Measurements from ENCODE around the gene ANKRD35. TPM values are rescaled to one million over a fixed set of nuclear protein-coding genes. Genes with fewer than 3 reads are reported as not detected.

The ANKRD35 gene
- polyA plus RNA-seq, 1 donor: 0.93 TPM

- H3K27ac ChIP-seq (ENCODE audit: low read length): no peak overlapping the region
- no CpG with 5 or more reads among the region's 2 CpGs for WGBS (ENCODE audit: insufficient coverage, low lambda C conversion rate)
- H3K36me3 ChIP-seq (ENCODE audit: control insufficient read depth, insufficient read depth, low read length): no peaks in the 10 kb centered on the region
- no peak overlapping the region for H3K4me3 ChIP-seq (ENCODE audit: low read length)
- no peak for DNase-seq
- H3K27me3 ChIP-seq (ENCODE audit: control insufficient read depth, insufficient read depth, low read length): peaks cover 13% of the 10 kb centered on the region
- no peaks in the 10 kb centered on the region for H3K9me3 ChIP-seq (ENCODE audit: control insufficient read depth, low read depth, low read length)
- no peaks in the 10 kb centered on the region for H3K4me1 ChIP-seq (ENCODE audit: control insufficient read depth, insufficient read depth, low read length)
Observed at GRCh38 chr1:145878724-145879123, 6.9 kb downstream of the ANKRD35 start.

- Histone ChIP-seq H3K27ac (ENCODE audit: low read length) (no peak overlapping the region), H3K27me3 (ENCODE audit: control insufficient read depth, insufficient read depth, low read length) (peaks cover 14% of the 10 kb centered on the region), H3K9me3 (ENCODE audit: control insufficient read depth, low read depth, low read length) (no peaks in the 10 kb centered on the region), H3K4me1 (ENCODE audit: control insufficient read depth, insufficient read depth, low read length) (no peaks in the 10 kb centered on the region), H3K4me3 (ENCODE audit: low read length) (no peak overlapping the region), H3K36me3 (ENCODE audit: control insufficient read depth, insufficient read depth, low read length) (no peaks in the 10 kb centered on the region)
- no CpG with 5 or more reads among the region's 7 CpGs for WGBS (ENCODE audit: insufficient coverage, low lambda C conversion rate)
- DNase-seq: no peak
Observed at GRCh38 chr1:145877923-145878486, 7.7 kb downstream of the ANKRD35 start.

- Histone ChIP-seq H3K27me3 (ENCODE audit: control insufficient read depth, insufficient read depth, low read length) (peaks cover 32% of the 10 kb centered on the region), H3K4me3 (ENCODE audit: low read length) (no peak overlapping the region), H3K9me3 (ENCODE audit: control insufficient read depth, low read depth, low read length) (no peaks in the 10 kb centered on the region), H3K4me1 (ENCODE audit: control insufficient read depth, insufficient read depth, low read length) (peaks cover 4% of the 10 kb centered on the region), H3K27ac (ENCODE audit: low read length) (no peak overlapping the region), H3K36me3 (ENCODE audit: control insufficient read depth, insufficient read depth, low read length) (no peaks in the 10 kb centered on the region)
- no peak for DNase-seq
- WGBS (ENCODE audit: insufficient coverage, low lambda C conversion rate): no CpG with 5 or more reads among the region's 12 CpGs
Observed at GRCh38 chr1:145874646-145875045, 11.0 kb downstream of the ANKRD35 start.

GRCh38 chr1:145871994-145872924 is 13.4 kb downstream of the ANKRD35 start:
- Histone ChIP-seq H3K9me3 (ENCODE audit: control insufficient read depth, low read depth, low read length) (no peaks in the 10 kb centered on the region), H3K4me1 (ENCODE audit: control insufficient read depth, insufficient read depth, low read length) (peaks cover 4% of the 10 kb centered on the region), H3K27me3 (ENCODE audit: control insufficient read depth, insufficient read depth, low read length) (peaks cover 35% of the 10 kb centered on the region), H3K27ac (ENCODE audit: low read length) (peak overlapping the region; percentile 59), H3K4me3 (ENCODE audit: low read length) (peak overlapping the region; percentile 35), H3K36me3 (ENCODE audit: control insufficient read depth, insufficient read depth, low read length) (no peaks in the 10 kb centered on the region)
- no peak for DNase-seq
- no CpG with 5 or more reads among the region's 47 CpGs for WGBS (ENCODE audit: insufficient coverage, low lambda C conversion rate)

- no CpG with 5 or more reads among the region's 4 CpGs for WGBS (ENCODE audit: insufficient coverage, low lambda C conversion rate)
- Histone ChIP-seq H3K9me3 (ENCODE audit: control insufficient read depth, low read depth, low read length) (no peaks in the 10 kb centered on the region), H3K4me1 (ENCODE audit: control insufficient read depth, insufficient read depth, low read length) (peaks cover 4% of the 10 kb centered on the region), H3K36me3 (ENCODE audit: control insufficient read depth, insufficient read depth, low read length) (no peaks in the 10 kb centered on the region), H3K27me3 (ENCODE audit: control insufficient read depth, insufficient read depth, low read length) (peaks cover 28% of the 10 kb centered on the region), H3K27ac (ENCODE audit: low read length) (no peak overlapping the region), H3K4me3 (ENCODE audit: low read length) (no peak overlapping the region)
- no peak for DNase-seq
Observed at GRCh38 chr1:145868232-145868631, 17.4 kb downstream of the ANKRD35 start.

GRCh38 chr1:145863282-145864018 is 22.2 kb downstream of the ANKRD35 start:
- Histone ChIP-seq H3K4me3 (ENCODE audit: low read length) (no peak overlapping the region), H3K4me1 (ENCODE audit: control insufficient read depth, insufficient read depth, low read length) (peaks cover 5% of the 10 kb centered on the region), H3K36me3 (ENCODE audit: control insufficient read depth, insufficient read depth, low read length) (no peaks in the 10 kb centered on the region), H3K27ac (ENCODE audit: low read length) (no peak overlapping the region), H3K27me3 (ENCODE audit: control insufficient read depth, insufficient read depth, low read length) (peaks cover 9% of the 10 kb centered on the region), H3K9me3 (ENCODE audit: control insufficient read depth, low read depth, low read length) (peaks cover 3% of the 10 kb centered on the region)
- 93% methylated on average over 3 of the region's 5 CpGs for WGBS (ENCODE audit: insufficient coverage, low lambda C conversion rate)
- DNase-seq: no peak

GRCh38 chr1:145859491-145860023 is 26.1 kb downstream of the ANKRD35 start:
- Histone ChIP-seq H3K4me3 (ENCODE audit: low read length) (peak overlapping the region; percentile 78), H3K36me3 (ENCODE audit: control insufficient read depth, insufficient read depth, low read length) (peaks cover 21% of the 10 kb centered on the region), H3K9me3 (ENCODE audit: control insufficient read depth, low read depth, low read length) (peaks cover 3% of the 10 kb centered on the region), H3K27ac (ENCODE audit: low read length) (peak overlapping the region; percentile 84), H3K4me1 (ENCODE audit: control insufficient read depth, insufficient read depth, low read length) (peaks cover 9% of the 10 kb centered on the region), H3K27me3 (ENCODE audit: control insufficient read depth, insufficient read depth, low read length) (no peaks in the 10 kb centered on the region)
- WGBS (ENCODE audit: insufficient coverage, low lambda C conversion rate): no CpG with 5 or more reads among the region's 41 CpGs
- peak; percentile 83 to 90 for DNase-seq

- peak; percentile 89 to 95 for DNase-seq
- Histone ChIP-seq H3K4me1 (ENCODE audit: control insufficient read depth, insufficient read depth, low read length) (peaks cover 9% of the 10 kb centered on the region), H3K27me3 (ENCODE audit: control insufficient read depth, insufficient read depth, low read length) (no peaks in the 10 kb centered on the region), H3K4me3 (ENCODE audit: low read length) (peak within 1 kb of the TSS; percentile 78), H3K36me3 (ENCODE audit: control insufficient read depth, insufficient read depth, low read length) (peaks cover 26% of the 10 kb centered on the region), H3K27ac (ENCODE audit: low read length) (peak within 1 kb of the TSS; percentile 84), H3K9me3 (ENCODE audit: control insufficient read depth, low read depth, low read length) (peaks cover 3% of the 10 kb centered on the region)
- WGBS (ENCODE audit: insufficient coverage, low lambda C conversion rate): no CpG with 5 or more reads among the region's 42 CpGs
Observed at GRCh38 chr1:145858901-145859490, 26.7 kb downstream of the ANKRD35 start, which contains the start of gene PIAS3. PIAS3 (minus strand) TSS chr1:145859081; CDS start chr1:145858990, 91 bp downstream.

- Histone ChIP-seq H3K4me3 (ENCODE audit: low read length) (peak overlapping the region; percentile 78), H3K27ac (ENCODE audit: low read length) (peak overlapping the region; percentile 84), H3K36me3 (ENCODE audit: control insufficient read depth, insufficient read depth, low read length) (peaks cover 33% of the 10 kb centered on the region), H3K4me1 (ENCODE audit: control insufficient read depth, insufficient read depth, low read length) (peaks cover 9% of the 10 kb centered on the region), H3K27me3 (ENCODE audit: control insufficient read depth, insufficient read depth, low read length) (no peaks in the 10 kb centered on the region), H3K9me3 (ENCODE audit: control insufficient read depth, low read depth, low read length) (peaks cover 3% of the 10 kb centered on the region)
- no CpG with 5 or more reads among the region's 35 CpGs for WGBS (ENCODE audit: insufficient coverage, low lambda C conversion rate)
- no peak for DNase-seq
Observed at GRCh38 chr1:145858238-145858900, 27.3 kb downstream of the ANKRD35 start.
